Upper lobe of left lung (tissue), 6 donors: ENCODE measurements around the gene EXOC6B. TPM values are rescaled to one million over a fixed set of nuclear protein-coding genes. Genes with fewer than 3 reads are reported as not detected.

Source experiments
- ATAC-seq, 2 donors: fragments of 200-7000 bp; cut with Tn5 transposase; one replicate each; pipeline ENCODE4 v1.9.1; 2022; ENCODE audit warnings: mild to moderate bottlenecking in 2 of 2, moderate library complexity in 2 of 2; ENCODE audit not compliant: low FRiP score in 2 of 2
- DNase-seq, 2 donors: peaks; one replicate each; pipeline ENCODE4 v3.0.0-alpha.2; 2019 to 2020
- H3K27ac ChIP-seq, 4 donors: fragments of 200-600 bp; sonication (generic); one replicate each; pipeline ENCODE4 v1.5.1; 2016 to 2019
- H3K27me3 ChIP-seq, 4 donors: fragments of 200-600 bp; sonication (generic); one replicate each; pipeline ENCODE4 v1.5.1; 2017 to 2019
- H3K36me3 ChIP-seq, 4 donors: fragments of 200-600 bp; sonication (generic); one replicate each; pipeline ENCODE4 v1.5.1; 2016 to 2019
- H3K4me1 ChIP-seq, 4 donors: fragments of 200-600 bp; sonication (generic); one replicate each; pipeline ENCODE4 v1.5.1; 2018 to 2019
- H3K4me3 ChIP-seq, 4 donors: fragments of 200-600 bp; sonication (generic); one replicate each; pipeline ENCODE4 v1.5.1; 2017 to 2019; ENCODE audit warnings: mild to moderate bottlenecking in 2 of 4, moderate library complexity in 1 of 4
- H3K9me3 ChIP-seq, 4 donors: fragments of 200-600 bp; sonication (generic); one replicate each; pipeline ENCODE4 v1.5.1; 2018 to 2019
- CTCF ChIP-seq, 6 experiments: fragments of 450-650 bp in 4 of 6; fragments of 200-600 bp in 2 of 6; sonication (generic) in 2 of 6; IDR thresholded peaks; one replicate each; pipeline ENCODE4 v1.5.1; 2016 to 2019; ENCODE audit warnings: antibody characterized with exemption in 6 of 6
- EP300 ChIP-seq, 4 donors: sonication (generic); formaldehyde crosslinking; IDR thresholded peaks; one replicate each; pipeline ENCODE4 v1.5.1; 2017; ENCODE audit warnings: antibody characterized with exemption in 4 of 4, control low read depth in 2 of 4
- POLR2A ChIP-seq, 4 donors: fragments of 450-650 bp; IDR thresholded peaks; one replicate each; pipeline ENCODE4 v1.5.1; 2016 to 2017; ENCODE audit warnings: antibody characterized with exemption in 4 of 4, mild to moderate bottlenecking in 2 of 4
- POLR2AphosphoS5 ChIP-seq, 2 donors: sonication (generic); formaldehyde crosslinking; IDR thresholded peaks; one replicate each; pipeline ENCODE4 v1.5.1; 2017; ENCODE audit warnings: antibody characterized with exemption in 2 of 2
- WGBS, 2 donors: methylation state at CpG; one replicate each; pipeline ENCODE4 v1.1.5; 2017 to 2018; 5-methylcytosine and 5-hydroxymethylcytosine counted together
- total RNA-seq, 6 donors: library from RNA; depleted of rRNA in 4 of 6; stranded (reverse); fragments of >200 nt in 4 of 6; gene quantifications; one replicate each; pipeline versions ENCODE4 v1.1.0 to v1.2.1, GENCODE V29; 2016 to 2021
- donor health status: DM: no; HTN: no; CAD: no; lungs with moderate emphysema.
- donor health status: DM: no; HTN: yes; CAD: no; lungs with severe emphysema.

Gene EXOC6B
- total RNA-seq, 6 donors from 2014 or later: 11.0 to 56.6 (median 24.0) TPM

- no peak overlapping the region for H3K27ac ChIP-seq
- no peak overlapping the region for H3K4me3 ChIP-seq
- no peaks in the 10 kb centered on the region for H3K36me3 ChIP-seq
- H3K27me3 ChIP-seq: peaks cover 1 to 39% (median 26%) of the 10 kb centered on the region in 4 donors
- TF ChIP-seq POLR2A (IDR thresholded peaks at IDR 0.05): no peak
- no peak for TF ChIP-seq POLR2AphosphoS5 (IDR thresholded peaks at IDR 0.05)
- TF ChIP-seq EP300 (IDR thresholded peaks at IDR 0.05): no peak
- TF ChIP-seq CTCF (IDR thresholded peaks at IDR 0.05): no peak
- 62 to 68% methylated on average over 2 of the region's 2 CpGs for WGBS, 2 donors
- peaks cover 29 to 45% (median 36%) of the 10 kb centered on the region in 4 donors for H3K4me1 ChIP-seq
- DNase-seq (peak in 1 of 2 donors; percentile 8), ATAC-seq (no peak)
- no peaks in the 10 kb centered on the region for H3K9me3 ChIP-seq
Observed at GRCh38 chr2:72150861-72151356, 674.9 kb downstream of the EXOC6B start.

- Histone ChIP-seq H3K4me3 (peak overlapping the region in 3 of 4 donors; percentile 39 to 61 (median 57)), H3K27ac (no peak overlapping the region), H3K36me3 (no peaks in the 10 kb centered on the region), H3K9me3 (no peaks in the 10 kb centered on the region), H3K27me3 (peaks cover 1 to 45% (median 29%) of the 10 kb centered on the region in 4 donors), H3K4me1 (peaks cover 35 to 51% (median 42%) of the 10 kb centered on the region in 4 donors)
- TF ChIP-seq POLR2A (IDR thresholded peaks at IDR 0.05) (no peak), POLR2AphosphoS5 (IDR thresholded peaks at IDR 0.05) (no peak), CTCF (IDR thresholded peaks at IDR 0.05) (peak; percentile 72 to 94 (median 87)), EP300 (IDR thresholded peaks at IDR 0.05) (no peak)
- ATAC-seq (peak; percentile 83 to 86), DNase-seq (peak in 1 of 2 donors; percentile 61)
- WGBS, 2 donors: 6 to 14% methylated on average over 12 to 25 of the region's 28 CpGs
Observed at GRCh38 chr2:72150157-72150860, 675.5 kb downstream of the EXOC6B start.

- WGBS, 2 donors: 1 to 3% methylated on average over 14 to 41 of the region's 45 CpGs
- no peaks in the 10 kb centered on the region for H3K9me3 ChIP-seq
- no peak overlapping the region for H3K27ac ChIP-seq
- H3K4me3 ChIP-seq: peak overlapping the region in 3 of 4 donors; percentile 39 to 61 (median 57)
- peaks cover 42 to 58% (median 48%) of the 10 kb centered on the region in 4 donors for H3K4me1 ChIP-seq
- DNase-seq (peak in 1 of 2 donors; percentile 87), ATAC-seq (peak; percentile 5 to 21)
- TF ChIP-seq POLR2A (IDR thresholded peaks at IDR 0.05) (no peak), CTCF (IDR thresholded peaks at IDR 0.05) (no peak), EP300 (IDR thresholded peaks at IDR 0.05) (no peak), POLR2AphosphoS5 (IDR thresholded peaks at IDR 0.05) (no peak)
- peaks cover 1 to 52% (median 32%) of the 10 kb centered on the region in 4 donors for H3K27me3 ChIP-seq
- no peaks in the 10 kb centered on the region for H3K36me3 ChIP-seq
Observed at GRCh38 chr2:72149556-72150156, 676.2 kb downstream of the EXOC6B start.

GRCh38 chr2:72148837-72149555 lies 676.8 kb downstream of the EXOC6B start:
- peak overlapping the region in 3 of 4 donors; percentile 39 to 61 (median 57) for H3K4me3 ChIP-seq
- peaks cover 1 to 58% (median 36%) of the 10 kb centered on the region in 4 donors for H3K27me3 ChIP-seq
- peaks cover 48 to 65% (median 55%) of the 10 kb centered on the region in 4 donors for H3K4me1 ChIP-seq

More at GRCh38 chr2:72148837-72149555, 676.8 kb downstream of the EXOC6B start:
- DNase-seq (peak in 1 of 2 donors; percentile 91), ATAC-seq (peak in 1 of 2 donors; percentile 52)
- H3K27ac ChIP-seq: no peak overlapping the region
- H3K36me3 ChIP-seq: no peaks in the 10 kb centered on the region
- no peaks in the 10 kb centered on the region for H3K9me3 ChIP-seq
- WGBS, 2 donors: 0% methylated on average over 35 to 54 of the region's 65 CpGs
- TF ChIP-seq CTCF (IDR thresholded peaks at IDR 0.05) (no peak), EP300 (IDR thresholded peaks at IDR 0.05) (no peak), POLR2AphosphoS5 (IDR thresholded peaks at IDR 0.05) (no peak), POLR2A (IDR thresholded peaks at IDR 0.05) (no peak)
